Gastroesophageal sphincter (tissue), 4 donors: Measurements from ENCODE around the gene CMTM7. TPM values are rescaled to one million over a fixed set of nuclear protein-coding genes. Genes with fewer than 3 reads are reported as not detected.

ENCODE experiments used
- ATAC-seq: fragments of 150-250 bp; one replicate; pipeline ENCODE4 v1.9.1; 2016; ENCODE audit warnings: mild to moderate bottlenecking, moderate library complexity
- H3K27ac ChIP-seq, 4 donors: fragments of 200-600 bp; sonication (generic) in 3 of 4; 1 replicate in 3 of 4; 2 replicates in 1 of 4; pipeline ENCODE4 v1.5.1; 2016 to 2019
- H3K27me3 ChIP-seq: fragments of 200-600 bp; sonication (generic); one replicate; pipeline ENCODE4 v1.5.1; 2019
- H3K36me3 ChIP-seq, 2 donors: fragments of 200-600 bp; sonication (generic); one replicate each; pipeline ENCODE4 v1.5.1; 2019; ENCODE audit warnings: control low read depth in 1 of 2
- H3K4me1 ChIP-seq, 3 donors: fragments of 200-600 bp; sonication (generic); 1 replicate in 2 of 3; 2 replicates in 1 of 3; pipeline ENCODE4 v1.5.1; 2016 to 2019; ENCODE audit warnings: control low read depth in 2 of 3
- H3K4me3 ChIP-seq, 2 donors: fragments of 200-600 bp; sonication (generic); one replicate each; pipeline ENCODE4 v1.5.1; 2019; ENCODE audit warnings: mild to moderate bottlenecking in 1 of 2, moderate library complexity in 1 of 2
- H3K9me3 ChIP-seq, 3 donors: fragments of 200-600 bp; sonication (generic); one replicate each; pipeline ENCODE4 v1.5.1; 2017 to 2019; ENCODE audit warnings: control low read depth in 2 of 3
- EP300 ChIP-seq: sonication (generic); formaldehyde crosslinking; IDR thresholded peaks from one replicate; pipeline ENCODE4 v1.6.1; 2017; ENCODE audit warnings: antibody characterized with exemption, mild to moderate bottlenecking
- POLR2A ChIP-seq, 2 donors: fragments of 450-650 bp; IDR thresholded peaks; one replicate each; pipeline ENCODE4 v1.6.1; 2017; ENCODE audit warnings: antibody characterized with exemption in 2 of 2, mild to moderate bottlenecking in 2 of 2, moderate library complexity in 1 of 2
- POLR2AphosphoS5 ChIP-seq: sonication (generic); formaldehyde crosslinking; IDR thresholded peaks from one replicate; pipeline ENCODE4 v1.6.1; 2017; ENCODE audit warnings: antibody characterized with exemption
- WGBS, 2 donors: methylation state at CpG; one replicate each; pipeline ENCODE4 v1.1.5; 2018; ENCODE audit warnings: low coverage in 1 of 2; 5-methylcytosine and 5-hydroxymethylcytosine counted together
- total RNA-seq, 4 donors: library from RNA; depleted of rRNA; stranded (reverse); fragments of >200 nt; gene quantifications; one replicate each; pipeline ENCODE4 v1.1.0, GENCODE V29; 2016
- TF ChIP-seq, protein P1 (sequence below), 4 experiments: fragments of 200-600 bp in 2 of 4; fragments of 450-650 bp in 2 of 4; sonication (generic) in 1 of 4; IDR thresholded peaks; one replicate each; pipeline ENCODE4 v1.5.1; 2017 to 2019; ENCODE audit warnings: antibody characterized with exemption in 4 of 4, mild to moderate bottlenecking in 2 of 4, moderate library complexity in 2 of 4

Gene CMTM7
- total RNA-seq, 4 donors from 2014 or later: 2.9 to 7.0 (median 6.5) TPM

DNA sequence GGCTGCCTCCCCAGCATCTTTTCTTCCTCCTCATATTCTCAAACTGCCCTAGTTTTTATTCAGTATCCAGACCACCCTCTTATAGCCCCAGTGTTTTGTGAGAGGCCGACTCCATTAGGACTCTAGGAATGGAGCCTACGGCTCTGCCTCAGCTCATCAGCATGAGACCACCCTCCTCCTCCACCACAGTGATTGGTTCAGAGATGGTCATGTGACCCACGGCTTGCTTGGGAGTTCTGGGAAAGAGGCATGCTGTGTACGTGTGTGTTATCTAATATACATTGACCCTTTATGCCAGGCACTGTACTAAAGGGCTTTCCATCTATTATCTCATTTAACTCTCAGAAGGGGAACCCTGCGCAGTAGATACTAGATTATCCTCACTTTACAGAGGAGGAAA lies 17.8 kb upstream of the CMTM7 start:
- ATAC-seq: no peak
- no peaks in the 10 kb centered on the region for H3K4me1 ChIP-seq
- no peaks in the 10 kb centered on the region for H3K36me3 ChIP-seq
- WGBS, 2 donors: 84 to 95% methylated on average over 3 to 5 of the region's 5 CpGs
- H3K9me3 ChIP-seq: no peaks in the 10 kb centered on the region
- H3K27me3 ChIP-seq: no peaks in the 10 kb centered on the region
- TF ChIP-seq EP300 (no peak), POLR2A (IDR thresholded peaks at IDR 0.05) (no peak), POLR2AphosphoS5 (no peak)
- TF ChIP-seq, protein P1, sequence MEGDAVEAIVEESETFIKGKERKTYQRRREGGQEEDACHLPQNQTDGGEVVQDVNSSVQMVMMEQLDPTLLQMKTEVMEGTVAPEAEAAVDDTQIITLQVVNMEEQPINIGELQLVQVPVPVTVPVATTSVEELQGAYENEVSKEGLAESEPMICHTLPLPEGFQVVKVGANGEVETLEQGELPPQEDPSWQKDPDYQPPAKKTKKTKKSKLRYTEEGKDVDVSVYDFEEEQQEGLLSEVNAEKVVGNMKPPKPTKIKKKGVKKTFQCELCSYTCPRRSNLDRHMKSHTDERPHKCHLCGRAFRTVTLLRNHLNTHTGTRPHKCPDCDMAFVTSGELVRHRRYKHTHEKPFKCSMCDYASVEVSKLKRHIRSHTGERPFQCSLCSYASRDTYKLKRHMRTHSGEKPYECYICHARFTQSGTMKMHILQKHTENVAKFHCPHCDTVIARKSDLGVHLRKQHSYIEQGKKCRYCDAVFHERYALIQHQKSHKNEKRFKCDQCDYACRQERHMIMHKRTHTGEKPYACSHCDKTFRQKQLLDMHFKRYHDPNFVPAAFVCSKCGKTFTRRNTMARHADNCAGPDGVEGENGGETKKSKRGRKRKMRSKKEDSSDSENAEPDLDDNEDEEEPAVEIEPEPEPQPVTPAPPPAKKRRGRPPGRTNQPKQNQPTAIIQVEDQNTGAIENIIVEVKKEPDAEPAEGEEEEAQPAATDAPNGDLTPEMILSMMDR (IDR thresholded peaks at IDR 0.05): no peak
- no peak overlapping the region for H3K27ac ChIP-seq
- no peak overlapping the region for H3K4me3 ChIP-seq

DNA sequence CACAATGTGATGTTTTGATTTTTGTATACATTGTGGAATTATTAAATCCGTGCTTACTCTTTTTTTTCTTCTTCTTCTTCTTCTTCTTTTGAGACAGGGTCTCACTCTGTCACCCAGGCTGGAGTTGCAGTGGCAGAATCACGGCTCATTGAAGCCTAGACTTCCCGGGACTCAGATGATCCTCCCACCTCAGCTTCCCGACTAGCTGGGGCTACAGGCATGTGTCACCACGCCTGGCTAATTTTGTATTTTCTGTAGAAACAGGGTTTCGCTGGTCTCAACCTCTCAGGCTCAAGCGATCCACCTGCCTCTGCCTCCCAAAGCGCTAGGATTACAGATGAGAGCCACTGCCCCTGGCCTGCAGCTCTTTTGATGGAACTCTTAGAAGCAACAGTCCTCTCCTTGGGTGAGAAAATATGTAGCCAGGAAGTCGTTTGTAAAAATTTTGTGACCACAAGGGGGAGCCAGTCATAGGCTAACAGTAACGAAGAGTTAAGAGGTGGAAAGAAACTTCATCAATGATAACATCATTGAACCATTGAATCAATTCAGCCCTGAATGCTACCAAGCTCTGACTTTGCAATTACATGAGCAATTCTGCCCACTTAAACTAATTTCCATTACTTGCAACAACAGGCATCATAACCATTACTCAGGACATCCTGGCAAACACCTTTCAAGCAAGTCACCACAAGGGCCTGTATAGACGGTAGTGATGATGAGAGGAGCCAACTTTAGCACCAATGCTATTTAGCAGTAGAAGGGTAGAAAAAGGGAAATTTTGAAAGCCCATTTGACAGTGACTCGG lies 16.7 kb upstream of the CMTM7 start:
- TF ChIP-seq POLR2AphosphoS5: no peak
- TF ChIP-seq EP300: no peak
- TF ChIP-seq, protein P1 (IDR thresholded peaks at IDR 0.05): peak; percentile 64 to 70 (median 68)
- no peak for TF ChIP-seq POLR2A (IDR thresholded peaks at IDR 0.05)
- Histone ChIP-seq H3K4me3 (no peak overlapping the region), H3K4me1 (no peaks in the 10 kb centered on the region), H3K36me3 (no peaks in the 10 kb centered on the region), H3K9me3 (no peaks in the 10 kb centered on the region), H3K27me3 (no peaks in the 10 kb centered on the region), H3K27ac (no peak overlapping the region)
- peak; percentile 58 for ATAC-seq
- 60 to 70% methylated on average over 8 of the region's 12 CpGs for WGBS, 2 donors

DNA sequence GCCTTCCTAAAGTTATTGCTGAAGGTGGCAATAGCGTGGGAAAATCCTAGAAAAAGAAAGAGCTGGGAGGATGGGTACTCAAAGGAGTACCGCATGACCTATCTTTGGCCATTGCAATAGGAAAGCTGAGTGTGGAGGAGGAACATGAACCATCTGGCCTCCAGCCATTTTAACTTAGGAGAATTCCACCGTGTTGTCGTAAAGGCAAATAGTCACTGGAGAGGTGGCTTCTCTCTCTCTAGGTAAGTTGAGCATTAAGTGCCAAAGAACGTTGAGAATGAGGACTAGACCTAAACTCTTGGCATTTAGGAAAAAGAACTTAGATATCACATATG lies 16.1 kb upstream of the CMTM7 start:
- Histone ChIP-seq H3K9me3 (no peaks in the 10 kb centered on the region), H3K27ac (no peak overlapping the region), H3K4me1 (no peaks in the 10 kb centered on the region), H3K27me3 (no peaks in the 10 kb centered on the region), H3K4me3 (no peak overlapping the region), H3K36me3 (no peaks in the 10 kb centered on the region)
- WGBS, 2 donors: 91 to 100% methylated on average over 2 to 5 of the region's 5 CpGs
- TF ChIP-seq POLR2AphosphoS5 (no peak), EP300 (no peak), POLR2A (IDR thresholded peaks at IDR 0.05) (no peak)
- TF ChIP-seq, protein P1 (IDR thresholded peaks at IDR 0.05): no peak
- no peak for ATAC-seq

DNA sequence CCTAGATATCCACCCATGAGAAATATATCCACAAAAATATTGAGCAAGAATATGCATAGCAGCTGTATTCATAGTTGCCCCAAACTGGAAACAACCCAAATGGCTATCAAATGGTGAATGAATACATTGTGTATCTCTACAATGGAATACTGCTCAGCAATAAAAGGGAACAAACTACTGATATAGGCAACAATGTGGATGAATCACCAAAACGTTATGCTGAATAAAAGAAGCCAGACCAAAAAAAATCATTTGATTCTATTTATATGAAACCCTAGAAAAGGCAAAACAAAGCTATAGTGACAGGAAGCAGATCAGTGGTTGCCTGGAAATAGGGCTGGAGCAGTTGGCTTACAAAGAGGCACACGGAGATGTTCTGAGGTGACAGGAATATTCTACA lies 15.5 kb upstream of the CMTM7 start:
- H3K4me1 ChIP-seq: no peaks in the 10 kb centered on the region
- H3K27me3 ChIP-seq: no peaks in the 10 kb centered on the region
- no peak for ATAC-seq
- TF ChIP-seq, protein P1 (IDR thresholded peaks at IDR 0.05): no peak
- TF ChIP-seq EP300: no peak
- no peak for TF ChIP-seq POLR2AphosphoS5
- TF ChIP-seq POLR2A (IDR thresholded peaks at IDR 0.05): no peak
- 35 to 58% methylated on average over 2 of the region's 2 CpGs for WGBS, 2 donors
- no peaks in the 10 kb centered on the region for H3K36me3 ChIP-seq
- H3K9me3 ChIP-seq: no peaks in the 10 kb centered on the region
- H3K4me3 ChIP-seq: no peak overlapping the region
- H3K27ac ChIP-seq: no peak overlapping the region

DNA sequence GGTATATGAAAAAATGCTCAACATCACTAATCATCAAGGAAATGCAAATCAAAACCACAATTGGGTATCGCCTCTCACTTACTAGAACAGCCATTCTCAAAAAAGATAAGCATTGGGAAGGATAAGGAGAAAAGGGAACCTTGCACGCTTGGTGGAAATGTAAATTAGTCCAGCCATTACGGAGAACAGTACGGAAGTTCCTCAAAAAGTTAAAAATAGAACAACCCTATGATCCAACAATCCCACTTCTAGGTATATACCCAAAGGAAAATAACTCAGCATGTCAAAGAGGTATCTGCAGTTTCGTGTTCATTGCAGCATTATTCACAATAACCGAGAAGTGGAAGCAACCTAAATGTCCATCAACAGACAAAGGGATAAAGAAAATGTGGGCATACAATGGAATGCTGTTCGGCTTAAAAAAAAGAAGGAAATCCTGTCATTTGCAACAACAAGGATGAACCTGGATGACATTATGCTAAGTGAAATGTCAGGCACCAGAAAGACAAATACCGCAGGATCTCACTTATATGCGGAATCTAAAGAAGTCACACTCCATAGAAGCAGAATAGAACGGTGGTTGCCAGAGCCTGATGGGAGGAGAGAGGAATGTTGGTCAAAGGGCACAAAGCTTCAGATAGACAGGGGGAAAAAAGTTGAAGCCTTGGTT lies 11.7 kb upstream of the CMTM7 start:
- 74 to 75% methylated on average over 4 to 10 of the region's 10 CpGs for WGBS, 2 donors
- TF ChIP-seq EP300: no peak
- no peak for TF ChIP-seq POLR2A (IDR thresholded peaks at IDR 0.05)
- TF ChIP-seq, protein P1 (IDR thresholded peaks at IDR 0.05): no peak
- no peak for TF ChIP-seq POLR2AphosphoS5
- no peak for ATAC-seq
- Histone ChIP-seq H3K27ac (no peak overlapping the region), H3K9me3 (no peaks in the 10 kb centered on the region), H3K27me3 (no peaks in the 10 kb centered on the region), H3K4me1 (no peaks in the 10 kb centered on the region), H3K4me3 (no peak overlapping the region), H3K36me3 (no peaks in the 10 kb centered on the region)
